ENCODE results near the gene B9D1.

DNA sequence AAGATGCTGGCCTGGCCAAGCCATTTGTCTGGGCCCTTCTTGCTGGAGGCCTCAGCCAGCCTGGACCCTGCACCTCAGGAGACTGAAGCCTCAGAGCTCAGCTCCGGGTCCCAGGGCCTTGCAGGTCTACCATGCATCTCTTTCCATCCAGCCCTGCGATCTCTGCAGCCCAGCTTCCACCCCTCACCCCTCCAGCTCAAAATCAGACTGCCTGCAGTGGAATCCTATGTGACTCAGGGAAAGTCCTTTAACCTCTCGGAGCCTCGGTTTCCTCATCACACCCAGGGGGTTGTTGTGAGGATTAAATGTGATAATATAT is 2.9 kb upstream of the B9D1 start:
- TF ChIP-seq EMX1 (CRISPR knock-in tag; IDR thresholded peaks at IDR 0.05) = no peak
- TF ChIP-seq, protein P1, sequence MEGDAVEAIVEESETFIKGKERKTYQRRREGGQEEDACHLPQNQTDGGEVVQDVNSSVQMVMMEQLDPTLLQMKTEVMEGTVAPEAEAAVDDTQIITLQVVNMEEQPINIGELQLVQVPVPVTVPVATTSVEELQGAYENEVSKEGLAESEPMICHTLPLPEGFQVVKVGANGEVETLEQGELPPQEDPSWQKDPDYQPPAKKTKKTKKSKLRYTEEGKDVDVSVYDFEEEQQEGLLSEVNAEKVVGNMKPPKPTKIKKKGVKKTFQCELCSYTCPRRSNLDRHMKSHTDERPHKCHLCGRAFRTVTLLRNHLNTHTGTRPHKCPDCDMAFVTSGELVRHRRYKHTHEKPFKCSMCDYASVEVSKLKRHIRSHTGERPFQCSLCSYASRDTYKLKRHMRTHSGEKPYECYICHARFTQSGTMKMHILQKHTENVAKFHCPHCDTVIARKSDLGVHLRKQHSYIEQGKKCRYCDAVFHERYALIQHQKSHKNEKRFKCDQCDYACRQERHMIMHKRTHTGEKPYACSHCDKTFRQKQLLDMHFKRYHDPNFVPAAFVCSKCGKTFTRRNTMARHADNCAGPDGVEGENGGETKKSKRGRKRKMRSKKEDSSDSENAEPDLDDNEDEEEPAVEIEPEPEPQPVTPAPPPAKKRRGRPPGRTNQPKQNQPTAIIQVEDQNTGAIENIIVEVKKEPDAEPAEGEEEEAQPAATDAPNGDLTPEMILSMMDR (IDR thresholded peaks at IDR 0.05) = no peak
- TF ChIP-seq ZNF232 (CRISPR knock-in tag; IDR thresholded peaks at IDR 0.05) = no peak
- TF ChIP-seq TP53 (CRISPR knock-in tag; IDR thresholded peaks at IDR 0.05) = no peak
- no peak for TF ChIP-seq FOXJ3 (CRISPR knock-in tag; IDR thresholded peaks at IDR 0.05; ENCODE audit: borderline replicate concordance)
- TF ChIP-seq ZNF317 (CRISPR knock-in tag; IDR thresholded peaks at IDR 0.05; ENCODE audit: borderline replicate concordance, low read depth) = no peak
- TF ChIP-seq, protein P2, sequence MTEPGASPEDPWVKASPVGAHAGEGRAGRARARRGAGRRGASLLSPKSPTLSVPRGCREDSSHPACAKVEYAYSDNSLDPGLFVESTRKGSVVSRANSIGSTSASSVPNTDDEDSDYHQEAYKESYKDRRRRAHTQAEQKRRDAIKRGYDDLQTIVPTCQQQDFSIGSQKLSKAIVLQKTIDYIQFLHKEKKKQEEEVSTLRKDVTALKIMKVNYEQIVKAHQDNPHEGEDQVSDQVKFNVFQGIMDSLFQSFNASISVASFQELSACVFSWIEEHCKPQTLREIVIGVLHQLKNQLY (CRISPR knock-in tag; IDR thresholded peaks at IDR 0.05) = no peak
- no peak for TF ChIP-seq ZNF396 (CRISPR knock-in tag; IDR thresholded peaks at IDR 0.05; ENCODE audit: borderline replicate concordance)

Data from WTC11 (cell line).